Cardiac muscle cell (in vitro differentiated cells and primary cell): ENCODE results near the gene BCR. TPM values are rescaled to one million over a fixed set of nuclear protein-coding genes. Genes with fewer than 3 reads are reported as not detected.

Experiments
- DNase-seq, 2 donors: peaks; one replicate each; pipeline versions ENCODE4 v3.0.0 to v3.0.0-alpha.2; 2010 to 2017; ENCODE audit warnings: low read depth in 1 of 2, low spot score in 1 of 2
- H3K27ac ChIP-seq: fragments of 200-600 bp; sonication (generic); 2 replicates; pipeline ENCODE4 v1.5.1; 2016
- H3K27me3 ChIP-seq: fragments of 200-600 bp; sonication (generic); 2 replicates; pipeline ENCODE4 v1.6.0; 2016; ENCODE audit warnings: control low read depth
- H3K36me3 ChIP-seq: fragments of 200-600 bp; sonication (generic); 2 replicates; pipeline ENCODE4 v1.5.1; 2016; ENCODE audit warnings: control low read depth
- H3K4me1 ChIP-seq: fragments of 200-600 bp; sonication (generic); 2 replicates; pipeline ENCODE4 v1.8.1; 2017; ENCODE audit warnings: low read depth, mild to moderate bottlenecking, mixed run types
- H3K4me3 ChIP-seq: fragments of 200-600 bp; sonication (generic); 2 replicates; pipeline ENCODE4 v1.5.1; 2016; ENCODE audit warnings: mild to moderate bottlenecking
- H3K9me3 ChIP-seq: fragments of 200-600 bp; sonication (generic); 2 replicates; pipeline ENCODE4 v1.5.1; 2017; ENCODE audit warnings: low read depth, mild to moderate bottlenecking, control low read depth
- polyA plus RNA-seq: library from polyadenylated mRNA; unstranded; fragments of >200 nt; fragmentation: Nextera tagmentation; extraction: Ambion mirVana; gene quantifications from 2 replicates; pipeline ENCODE4 v1.2.1, GENCODE V29; 2016
- total RNA-seq: library from RNA; depleted of rRNA; stranded (reverse); fragments of >200 nt; gene quantifications from 2 replicates; pipeline ENCODE4 v1.2.3, GENCODE V29; 2016
- TF ChIP-seq, protein P1 (sequence below): IDR thresholded peaks from 2 replicates; pipeline ENCODE4 v1.5.1; 2012; ENCODE audit warnings: low read depth, mild to moderate bottlenecking, low read length

BCR gene
- total and polyA plus RNA-seq, 2 experiments from 2014 or later: 30.9 to 53.1 TPM

DNA sequence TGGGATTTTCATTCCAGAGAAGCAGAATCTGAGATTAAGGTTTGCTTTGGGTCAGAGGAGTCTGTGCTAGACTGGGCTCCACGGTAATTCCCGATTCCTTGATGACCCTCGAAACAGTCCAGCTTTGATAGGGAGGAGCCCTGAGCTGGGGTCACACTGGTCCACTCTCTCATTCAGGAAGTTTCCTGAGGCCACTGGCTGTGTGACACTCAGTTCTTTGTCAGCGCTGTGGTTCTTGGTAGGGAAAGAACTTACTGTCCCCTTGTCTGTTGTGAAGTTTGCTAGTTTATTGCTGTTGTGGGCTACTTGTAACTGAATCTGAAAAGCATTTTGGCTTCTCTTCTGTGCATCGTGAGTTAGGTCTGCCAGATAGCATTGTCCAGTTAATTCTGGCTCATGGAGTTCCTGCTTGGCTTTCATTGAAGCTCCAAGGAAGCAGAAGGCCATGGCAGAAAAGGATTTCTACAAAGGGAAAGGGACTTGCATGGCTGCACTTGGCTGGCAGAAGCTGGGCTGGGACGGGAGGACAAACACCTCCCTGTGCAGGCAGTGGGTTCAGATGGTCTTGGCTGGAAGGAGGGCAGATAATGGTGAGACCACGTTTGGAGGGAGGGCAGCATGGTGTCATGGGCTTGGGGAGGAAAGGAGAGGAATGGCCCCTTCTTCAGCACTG lies 23.3 kb downstream of the BCR start:
- Histone ChIP-seq H3K36me3 (no peaks in the 10 kb centered on the region), H3K4me1 (no peaks in the 10 kb centered on the region), H3K4me3 (no peak overlapping the region), H3K27ac (no peak overlapping the region), H3K27me3 (no peaks in the 10 kb centered on the region), H3K9me3 (no peaks in the 10 kb centered on the region)
- TF ChIP-seq, protein P1, sequence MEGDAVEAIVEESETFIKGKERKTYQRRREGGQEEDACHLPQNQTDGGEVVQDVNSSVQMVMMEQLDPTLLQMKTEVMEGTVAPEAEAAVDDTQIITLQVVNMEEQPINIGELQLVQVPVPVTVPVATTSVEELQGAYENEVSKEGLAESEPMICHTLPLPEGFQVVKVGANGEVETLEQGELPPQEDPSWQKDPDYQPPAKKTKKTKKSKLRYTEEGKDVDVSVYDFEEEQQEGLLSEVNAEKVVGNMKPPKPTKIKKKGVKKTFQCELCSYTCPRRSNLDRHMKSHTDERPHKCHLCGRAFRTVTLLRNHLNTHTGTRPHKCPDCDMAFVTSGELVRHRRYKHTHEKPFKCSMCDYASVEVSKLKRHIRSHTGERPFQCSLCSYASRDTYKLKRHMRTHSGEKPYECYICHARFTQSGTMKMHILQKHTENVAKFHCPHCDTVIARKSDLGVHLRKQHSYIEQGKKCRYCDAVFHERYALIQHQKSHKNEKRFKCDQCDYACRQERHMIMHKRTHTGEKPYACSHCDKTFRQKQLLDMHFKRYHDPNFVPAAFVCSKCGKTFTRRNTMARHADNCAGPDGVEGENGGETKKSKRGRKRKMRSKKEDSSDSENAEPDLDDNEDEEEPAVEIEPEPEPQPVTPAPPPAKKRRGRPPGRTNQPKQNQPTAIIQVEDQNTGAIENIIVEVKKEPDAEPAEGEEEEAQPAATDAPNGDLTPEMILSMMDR: no peak
- no peak for DNase-seq

DNA sequence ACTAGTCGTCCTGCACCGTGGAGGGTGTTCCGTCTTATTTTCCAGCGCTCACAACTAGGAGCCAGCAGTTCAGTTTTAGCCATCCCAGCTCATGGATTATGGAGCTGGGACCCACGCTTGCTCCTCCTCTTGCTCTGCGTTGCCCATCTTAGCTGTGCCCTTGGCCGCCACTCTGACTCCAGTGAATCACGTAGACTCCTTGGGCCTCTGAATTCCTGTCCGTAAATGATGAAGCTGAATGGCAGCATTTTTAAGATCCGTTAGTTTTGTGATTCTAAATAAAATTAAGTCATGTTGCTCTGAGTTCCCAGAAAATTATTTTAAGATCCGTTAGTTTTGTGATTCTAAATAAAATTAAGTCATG lies 23.8 kb downstream of the BCR start:
- no peaks in the 10 kb centered on the region for H3K27me3 ChIP-seq
- H3K9me3 ChIP-seq: no peaks in the 10 kb centered on the region
- H3K4me3 ChIP-seq: no peak overlapping the region
- DNase-seq: no peak
- no peak overlapping the region for H3K27ac ChIP-seq
- H3K36me3 ChIP-seq: no peaks in the 10 kb centered on the region
- H3K4me1 ChIP-seq: no peaks in the 10 kb centered on the region
- TF ChIP-seq, protein P1: no peak

DNA sequence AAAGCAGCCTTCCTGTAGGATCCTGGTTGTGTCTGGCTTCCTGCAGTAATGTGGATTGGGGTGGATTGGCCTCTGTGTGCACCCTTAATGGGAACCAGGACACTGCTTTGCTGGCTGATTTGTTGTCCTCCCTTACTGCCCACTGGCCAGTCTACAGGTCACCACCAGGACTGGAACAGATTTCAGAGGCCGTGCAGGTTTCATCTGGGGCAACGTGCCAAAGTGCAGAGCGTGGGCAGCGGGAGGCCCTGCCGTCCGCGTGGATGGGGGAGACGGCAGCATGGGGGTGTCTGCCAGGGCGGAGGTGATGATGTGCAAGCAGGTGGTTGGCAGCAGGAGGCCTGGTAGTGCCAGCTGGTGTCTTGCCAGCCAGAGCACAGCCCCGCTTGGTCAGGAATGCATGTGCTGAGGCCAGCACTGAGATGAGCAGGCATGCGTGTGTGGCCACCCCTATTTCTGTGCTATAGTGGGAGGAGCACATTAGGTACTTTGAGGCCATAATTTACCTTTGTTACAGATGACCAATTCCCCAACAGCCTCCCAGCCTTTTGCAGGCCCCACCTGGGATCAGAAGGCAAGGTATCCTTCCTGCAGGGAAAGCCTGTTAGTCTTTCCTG lies 24.3 kb downstream of the BCR start:
- no peaks in the 10 kb centered on the region for H3K27me3 ChIP-seq
- TF ChIP-seq, protein P1: no peak

DNA sequence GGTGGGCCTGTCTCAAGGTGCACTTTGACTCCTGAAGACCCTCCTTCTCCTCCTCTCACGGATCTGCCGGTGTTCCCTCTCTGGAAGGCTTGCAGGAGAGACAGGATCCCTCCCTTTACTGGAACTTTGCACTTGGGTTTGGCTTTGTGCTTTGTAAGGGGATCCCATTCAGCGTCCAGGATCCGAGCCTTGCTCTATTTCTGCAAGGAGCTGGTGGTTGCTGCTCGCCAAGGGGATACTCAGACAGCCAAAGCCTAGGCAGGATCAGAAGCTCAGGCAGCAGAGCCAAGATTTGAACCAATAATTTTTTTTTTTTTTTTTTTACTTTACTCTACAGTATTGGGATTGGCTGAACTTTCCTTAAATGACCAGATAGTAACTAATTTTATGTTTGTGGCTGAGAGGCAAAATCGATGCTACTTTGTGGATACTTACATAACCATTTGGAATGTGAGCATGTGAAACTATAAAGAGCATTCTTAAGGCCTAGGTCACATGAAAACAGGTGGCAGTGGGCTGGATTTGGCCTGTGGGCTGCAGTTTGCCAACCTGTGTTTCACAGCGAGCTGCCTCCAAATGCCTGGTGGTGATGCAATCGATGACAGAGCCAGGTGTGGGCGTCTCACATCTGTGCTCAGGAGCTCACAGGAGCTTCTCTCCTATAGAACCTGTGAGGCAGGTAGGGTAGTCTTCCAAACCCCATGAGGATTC lies 25.2 kb downstream of the BCR start:
- no peak overlapping the region for H3K27ac ChIP-seq
- no peaks in the 10 kb centered on the region for H3K36me3 ChIP-seq
- no peaks in the 10 kb centered on the region for H3K27me3 ChIP-seq
- H3K9me3 ChIP-seq: no peaks in the 10 kb centered on the region
- TF ChIP-seq, protein P1: no peak
- H3K4me3 ChIP-seq: no peak overlapping the region
- H3K4me1 ChIP-seq: no peaks in the 10 kb centered on the region
- DNase-seq: no peak

More for the DNA sequence above, 24.3 kb downstream of the BCR start:
- DNase-seq: no peak
- Histone ChIP-seq H3K36me3 (no peaks in the 10 kb centered on the region), H3K9me3 (no peaks in the 10 kb centered on the region), H3K27ac (no peak overlapping the region), H3K4me1 (no peaks in the 10 kb centered on the region), H3K4me3 (no peak overlapping the region)

DNA sequence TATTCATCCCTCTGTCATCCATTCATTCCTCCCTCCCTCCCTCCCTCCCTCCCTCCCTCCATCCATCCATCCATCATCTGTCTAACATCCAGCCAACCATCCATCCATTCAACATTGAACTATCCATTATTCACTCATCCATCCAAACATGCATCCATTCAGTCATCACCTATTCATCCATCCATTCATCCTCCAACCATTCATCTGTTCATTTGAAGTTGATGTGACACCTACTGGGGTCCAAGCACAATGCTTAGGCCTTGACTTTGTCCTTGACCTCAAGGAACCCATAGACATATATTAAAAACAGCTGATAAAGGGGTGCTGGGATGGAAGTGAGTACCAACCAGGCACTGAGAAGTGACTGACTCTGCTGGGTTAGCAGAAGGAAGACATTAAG lies 26.6 kb downstream of the BCR start:
- no peak overlapping the region for H3K27ac ChIP-seq
- H3K9me3 ChIP-seq: no peaks in the 10 kb centered on the region
- TF ChIP-seq, protein P1: no peak
- H3K4me3 ChIP-seq: no peak overlapping the region
- no peaks in the 10 kb centered on the region for H3K36me3 ChIP-seq
- H3K4me1 ChIP-seq: peaks cover 6% of the 10 kb centered on the region
- H3K27me3 ChIP-seq: no peaks in the 10 kb centered on the region
- DNase-seq: no peak
